Measurements from ENCODE around the gene SLC25A38.
A peak's percentile ranks its signal among the peaks of the same experiment; 100 is the strongest.

GRCh38 chr3:39406368-39407258 is 23.4 kb downstream of the SLC25A38 start, which contains the start of gene RPSA:
- peak in 4 of 6 experiments; percentile 21 to 29 (median 23) for TF ChIP-seq CTCF (IDR thresholded peaks at IDR 0.05)
- TF ChIP-seq POLR2A (IDR thresholded peaks at IDR 0.05) = peak; percentile 59 to 96

Data from thyroid gland (tissue), 4 donors.